Activated CD4-positive, alpha-beta T cell treated with anti-CD3 and anti-CD28 coated beads for 36 hours (primary cell): ENCODE data around the gene EOMES. TPM values are rescaled to one million over a fixed set of nuclear protein-coding genes. Genes with fewer than 3 reads are reported as not detected.

Experiments used
- ATAC-seq: fragments of 200-7000 bp; cut with Tn5 transposase; one replicate; pipeline ENCODE4 v1.10.0; 2021; ENCODE audit warnings: mild to moderate bottlenecking, moderate library complexity
- CTCF ChIA-PET: fragments of 350-600 bp; sonication (Branson Sonifier 250); formaldehyde crosslinking; loops from one replicate; lab custom pipeline; 2021; ENCODE audit warnings: antibody characterized with exemption; lab: Charles Lee
- POLR2A ChIA-PET: fragments of 350-600 bp; sonication (Branson Sonifier 250); formaldehyde crosslinking; loops from one replicate; lab custom pipeline; 2021; ENCODE audit warnings: antibody characterized with exemption, inconsistent platforms; lab: Charles Lee
- DNase-seq: peaks from one replicate; pipeline ENCODE4 v3.0.0-alpha.2; 2020
- H3K27ac Mint-ChIP-seq: one replicate; pipeline ENCODE4 v1.8.0; 2021; ENCODE audit warnings: mixed read lengths
- H3K27me3 Mint-ChIP-seq: one replicate; pipeline ENCODE4 v1.8.0; 2021; ENCODE audit warnings: mixed read lengths
- H3K36me3 Mint-ChIP-seq: one replicate; pipeline ENCODE4 v1.8.0; 2021; ENCODE audit warnings: low read depth, mixed read lengths
- H3K4me1 Mint-ChIP-seq: one replicate; pipeline ENCODE4 v1.8.0; 2021; ENCODE audit warnings: mixed read lengths
- H3K4me3 Mint-ChIP-seq: one replicate; pipeline ENCODE4 v1.8.0; 2021; ENCODE audit warnings: mild to moderate bottlenecking, moderate library complexity, mixed read lengths
- H3K9me3 Mint-ChIP-seq: one replicate; pipeline ENCODE4 v1.8.0; 2021; ENCODE audit warnings: low read depth, mixed read lengths
- intact Hi-C, 2 experiments: fragments of 100-400 bp; cut with DNase I in 1 of 2; cut with micrococcal nuclease in 1 of 2; formaldehyde crosslinking; loops; one replicate each; pipeline versions ENCODE4 v1.14.2 to v1.15.1; 2022 to 2024; cut with DNase I, micrococcal nuclease
- total RNA-seq, 2 experiments: library from RNA; stranded (reverse); gene quantifications; one replicate each; pipeline ENCODE4 v1.2.3, GENCODE V29; 2021

EOMES gene
- total RNA-seq, 2 experiments from 2014 or later = 0.25 TPM

DNA sequence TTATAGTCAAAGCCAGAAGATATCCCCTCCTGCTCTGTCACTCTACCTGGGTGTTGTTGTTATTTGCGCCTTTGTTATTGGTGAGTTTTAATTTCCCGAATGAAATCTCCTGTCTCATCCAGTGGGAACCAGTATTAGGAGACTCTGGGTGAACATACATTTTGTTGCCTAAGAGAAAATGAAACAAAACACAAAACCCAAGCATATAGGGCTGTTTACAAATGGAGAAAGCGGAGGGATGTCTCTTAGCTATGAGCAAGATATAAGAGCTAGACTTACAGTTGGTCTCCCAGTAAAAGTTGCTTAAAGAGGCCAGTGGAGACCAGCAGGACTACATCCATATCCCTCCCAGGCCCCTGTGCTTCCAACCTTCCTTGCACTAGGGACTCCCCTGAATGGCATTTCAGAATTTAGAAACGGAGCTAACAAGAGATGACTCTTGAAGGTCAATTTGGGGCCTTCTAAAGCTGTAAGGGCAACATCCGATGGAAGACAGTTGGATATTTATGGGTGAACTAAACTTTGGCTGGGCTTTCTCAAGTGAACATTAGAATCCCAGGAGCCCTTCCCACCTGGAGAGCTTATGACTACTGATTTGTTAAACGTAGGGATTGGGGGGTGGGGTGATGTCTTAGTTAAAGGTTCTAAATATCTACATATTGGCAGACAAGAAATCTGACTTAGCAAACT lies 2.7 kb downstream of the EOMES start:
- H3K4me1 Mint-ChIP-seq = peaks cover 28% of the 10 kb centered on the region
- DNase-seq (no peak), ATAC-seq (no peak)
- ChIA-PET POLR2A (no interaction called here), CTCF (interaction anchor here (0.6 to 2.2 kb wide), 6 partner anchors 18 to 609 kb away, joined by 3 to 7 read pairs (median 4); no protein-coding TSS in a partner anchor)
- H3K27ac Mint-ChIP-seq = no peak overlapping the region
- H3K36me3 Mint-ChIP-seq = no peaks in the 10 kb centered on the region
- intact Hi-C loops = loop anchor here (5.0 to 10.0 kb wide), 6 partner anchors 165 to 855 kb away; no protein-coding TSS in a partner anchor
- peaks cover 67% of the 10 kb centered on the region for H3K27me3 Mint-ChIP-seq
- H3K4me3 Mint-ChIP-seq = no peak overlapping the region
- no peaks in the 10 kb centered on the region for H3K9me3 Mint-ChIP-seq

GRCh38 chr3:27718459-27718858 lies 3.7 kb downstream of the EOMES start:
- intact Hi-C loops = loop anchor here in 1 of 2 experiments (10.0 kb wide), 1 partner anchor 186 kb away; no protein-coding TSS in a partner anchor
- DNase-seq (no peak), ATAC-seq (no peak)
- peaks cover 29% of the 10 kb centered on the region for H3K4me1 Mint-ChIP-seq
- no peaks in the 10 kb centered on the region for H3K36me3 Mint-ChIP-seq
- CTCF ChIA-PET = interaction anchor here (0.7 to 2.2 kb wide), 4 partner anchors 38 to 633 kb away, joined by 3 to 7 read pairs (median 4); no protein-coding TSS in a partner anchor
- POLR2A ChIA-PET = interaction anchor here (0.6 kb wide), 1 partner anchor 47 kb away, joined by 5 read pairs; no protein-coding TSS in a partner anchor
- no peaks in the 10 kb centered on the region for H3K9me3 Mint-ChIP-seq
- H3K27me3 Mint-ChIP-seq = peaks cover 67% of the 10 kb centered on the region
- H3K27ac Mint-ChIP-seq = no peak overlapping the region
- H3K4me3 Mint-ChIP-seq = no peak overlapping the region

GRCh38 chr3:27717200-27717852 lies 4.8 kb downstream of the EOMES start:
- CTCF ChIA-PET = interaction anchor here (0.7 to 0.9 kb wide), 3 partner anchors 9 to 326 kb away, joined by 3 read pairs; no protein-coding TSS in a partner anchor
- H3K4me3 Mint-ChIP-seq = no peak overlapping the region
- H3K27me3 Mint-ChIP-seq = peaks cover 64% of the 10 kb centered on the region
- DNase-seq = no peak
- H3K27ac Mint-ChIP-seq = no peak overlapping the region
- POLR2A ChIA-PET = no interaction called here
- peaks cover 24% of the 10 kb centered on the region for H3K4me1 Mint-ChIP-seq
- ATAC-seq = no peak
- H3K9me3 Mint-ChIP-seq = no peaks in the 10 kb centered on the region
- intact Hi-C loops = loop anchor here in 1 of 2 experiments (10.0 kb wide), 1 partner anchor 187 kb away; no protein-coding TSS in a partner anchor
- no peaks in the 10 kb centered on the region for H3K36me3 Mint-ChIP-seq

GRCh38 chr3:27716309-27716708 lies 5.8 kb downstream of the EOMES start:
- DNase-seq = no peak
- H3K36me3 Mint-ChIP-seq = no peaks in the 10 kb centered on the region
- POLR2A ChIA-PET = no interaction called here
- no peak overlapping the region for H3K4me3 Mint-ChIP-seq
- no peaks in the 10 kb centered on the region for H3K9me3 Mint-ChIP-seq
- H3K27ac Mint-ChIP-seq = no peak overlapping the region
- H3K27me3 Mint-ChIP-seq = peaks cover 67% of the 10 kb centered on the region
- CTCF ChIA-PET = interaction anchor here (0.8 to 1.4 kb wide), 2 partner anchors 570 to 601 kb away, joined by 3 read pairs; no protein-coding TSS in a partner anchor
- H3K4me1 Mint-ChIP-seq = peaks cover 27% of the 10 kb centered on the region
- intact Hi-C loops = loop anchor here in 1 of 2 experiments (10.0 kb wide), 1 partner anchor 188 kb away; no protein-coding TSS in a partner anchor
- ATAC-seq = no peak

DNA sequence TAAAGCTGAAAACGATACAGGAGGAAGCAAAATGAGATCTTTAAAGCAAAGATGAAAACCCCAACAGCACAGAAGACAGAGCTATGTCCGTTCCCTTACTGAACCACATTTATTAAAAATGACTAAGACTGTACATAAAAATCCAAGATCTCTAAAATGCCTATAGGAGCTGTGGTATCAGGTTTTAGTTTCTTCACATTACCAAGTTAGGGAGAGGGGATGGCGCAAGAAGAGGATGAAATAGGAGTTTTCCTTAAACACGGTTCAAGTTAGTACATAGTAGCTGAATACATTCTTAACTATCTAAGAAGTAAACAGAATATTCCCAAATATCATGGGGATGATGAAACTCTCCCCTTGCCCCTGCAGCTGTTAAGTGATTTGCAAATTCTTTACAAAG lies 6.3 kb downstream of the EOMES start:
- no peaks in the 10 kb centered on the region for H3K36me3 Mint-ChIP-seq
- intact Hi-C loops = loop anchor here (2.0 to 10.0 kb wide), 2 partner anchors 13 to 189 kb away; no protein-coding TSS in a partner anchor
- POLR2A ChIA-PET = interaction anchor here (0.6 kb wide), 1 partner anchor 35 kb away, joined by 10 read pairs; no protein-coding TSS in a partner anchor
- ATAC-seq = no peak
- CTCF ChIA-PET = interaction anchor here (0.8 to 1.4 kb wide), 2 partner anchors 571 to 602 kb away, joined by 3 read pairs; no protein-coding TSS in a partner anchor
- no peak overlapping the region for H3K4me3 Mint-ChIP-seq
- H3K27me3 Mint-ChIP-seq = peaks cover 65% of the 10 kb centered on the region
- no peak for DNase-seq
- no peak overlapping the region for H3K27ac Mint-ChIP-seq
- H3K4me1 Mint-ChIP-seq = peaks cover 25% of the 10 kb centered on the region
- no peaks in the 10 kb centered on the region for H3K9me3 Mint-ChIP-seq

DNA sequence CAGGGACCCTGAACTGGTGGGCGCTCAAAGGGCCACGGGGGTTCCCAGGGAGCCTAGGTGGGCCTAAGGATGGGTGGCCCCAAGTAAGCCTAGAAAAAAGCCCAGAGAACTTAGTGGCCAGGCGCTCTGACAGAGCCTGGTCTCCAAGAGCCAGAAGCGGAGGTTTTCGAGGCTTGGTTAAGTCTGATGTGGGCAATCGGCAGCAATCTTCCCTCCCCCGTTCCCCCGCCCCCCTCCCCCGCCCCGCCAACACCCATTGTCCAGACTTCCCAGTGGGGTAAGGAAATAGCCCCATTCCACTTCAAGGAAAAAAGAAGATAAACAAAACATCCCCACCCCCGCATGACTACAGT lies 6.7 kb downstream of the EOMES start:
- Mint-ChIP-seq H3K27ac (no peak overlapping the region), H3K4me1 (peaks cover 23% of the 10 kb centered on the region), H3K27me3 (peaks cover 65% of the 10 kb centered on the region), H3K36me3 (no peaks in the 10 kb centered on the region), H3K9me3 (no peaks in the 10 kb centered on the region), H3K4me3 (no peak overlapping the region)
- ATAC-seq (no peak), DNase-seq (no peak)
- POLR2A ChIA-PET = interaction anchor here (0.6 kb wide), 1 partner anchor 35 kb away, joined by 10 read pairs; no protein-coding TSS in a partner anchor
- intact Hi-C loops = loop anchor here (2.0 to 10.0 kb wide), 2 partner anchors 13 to 189 kb away; no protein-coding TSS in a partner anchor
- CTCF ChIA-PET = interaction anchor here (1.0 to 1.4 kb wide), 2 partner anchors 8 to 602 kb away, joined by 3 to 4 read pairs; no protein-coding TSS in a partner anchor

GRCh38 chr3:27714692-27715453 lies 7.2 kb downstream of the EOMES start:
- POLR2A ChIA-PET = interaction anchor here (0.6 kb wide), 1 partner anchor 34 kb away, joined by 10 read pairs; no protein-coding TSS in a partner anchor

DNA sequence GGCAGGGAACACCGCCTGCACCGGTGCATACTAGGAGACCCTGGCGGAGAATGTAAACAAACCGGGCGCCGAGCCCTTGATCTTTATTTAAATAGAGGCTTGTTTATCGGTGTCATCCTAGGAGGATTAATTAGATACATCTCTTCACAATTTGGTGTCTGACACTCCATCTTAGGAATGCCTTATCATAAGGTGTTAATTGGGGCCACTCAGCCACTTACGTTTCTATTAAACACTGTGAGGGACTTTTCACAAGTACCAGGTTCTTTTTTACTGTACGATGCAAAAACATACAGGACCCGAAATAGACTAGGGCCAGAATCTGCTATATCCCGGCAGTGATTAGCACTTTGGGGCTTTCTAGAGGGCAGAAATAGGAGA lies 8.0 kb downstream of the EOMES start:
- intact Hi-C loops = loop anchor here (1.0 to 10.0 kb wide), 5 partner anchors 8 to 633 kb away; partner anchors contain the start of genes AZI2 (in 1 of the 2), EOMES (in 1 of the 2) and ZCWPW2 (in 1 of the 2)
- Mint-ChIP-seq H3K27ac (no peak overlapping the region), H3K27me3 (peaks cover 58% of the 10 kb centered on the region), H3K4me3 (peak overlapping the region; percentile 80), H3K4me1 (peaks cover 23% of the 10 kb centered on the region), H3K9me3 (no peaks in the 10 kb centered on the region), H3K36me3 (no peaks in the 10 kb centered on the region)
- ChIA-PET CTCF (interaction anchor here (0.6 to 3.8 kb wide), 5 partner anchors 9 to 613 kb away, joined by 3 to 49 read pairs (median 3); partner anchors contain the start of gene EOMES), POLR2A (no interaction called here)
- ATAC-seq (no peak), DNase-seq (peak; percentile 9)

More at GRCh38 chr3:27714692-27715453, 7.2 kb downstream of the EOMES start:
- peaks cover 63% of the 10 kb centered on the region for H3K27me3 Mint-ChIP-seq
- no peaks in the 10 kb centered on the region for H3K9me3 Mint-ChIP-seq
- peaks cover 23% of the 10 kb centered on the region for H3K4me1 Mint-ChIP-seq
- CTCF ChIA-PET = interaction anchor here (0.6 to 1.4 kb wide), 3 partner anchors 9 to 603 kb away, joined by 3 to 4 read pairs (median 3); no protein-coding TSS in a partner anchor
- peak overlapping the region; percentile 80 for H3K4me3 Mint-ChIP-seq
- intact Hi-C loops = loop anchor here (1.0 to 10.0 kb wide), 5 partner anchors 7 to 632 kb away; partner anchors contain the start of genes AZI2 (in 1 of the 2), EOMES (in 1 of the 2) and ZCWPW2 (in 1 of the 2)
- DNase-seq = peak; percentile 56
- no peaks in the 10 kb centered on the region for H3K36me3 Mint-ChIP-seq
- no peak overlapping the region for H3K27ac Mint-ChIP-seq
- ATAC-seq = peak; percentile 17

- intact Hi-C loops = loop anchor here (1.0 to 10.0 kb wide), 7 partner anchors 9 to 634 kb away; partner anchors contain the start of genes AZI2 (in 1 of the 2), CMC1 (in 1 of the 2), EOMES (in 1 of the 2) and ZCWPW2 (in 1 of the 2)
- Mint-ChIP-seq H3K4me1 (peaks cover 23% of the 10 kb centered on the region), H3K27me3 (peaks cover 54% of the 10 kb centered on the region)
Measured at GRCh38 chr3:27713435-27714145, 8.5 kb downstream of the EOMES start.

More at GRCh38 chr3:27713435-27714145, 8.5 kb downstream of the EOMES start:
- ATAC-seq (no peak), DNase-seq (peak; percentile 17)
- Mint-ChIP-seq H3K36me3 (no peaks in the 10 kb centered on the region), H3K4me3 (peak overlapping the region; percentile 80), H3K9me3 (no peaks in the 10 kb centered on the region), H3K27ac (no peak overlapping the region)
- ChIA-PET POLR2A (no interaction called here), CTCF (interaction anchor here (1.1 to 3.8 kb wide), 11 partner anchors 9 to 622 kb away, joined by 3 to 49 read pairs (median 7); partner anchors contain the start of gene EOMES)
